RPMI8226 (cell line): Measurements from ENCODE around the gene MYLK3.

ENCODE experiments used
- DNase-seq: peaks from one replicate; pipeline ENCODE4 v3.0.0-alpha.2; 2015

Gene MYLK3

GRCh38 chr16:46757339-46758050 lies 9.4 kb upstream of the MYLK3 start:
- DNase-seq: no peak

GRCh38 chr16:46756772-46757171 lies 8.6 kb upstream of the MYLK3 start:
- DNase-seq: no peak

DNA sequence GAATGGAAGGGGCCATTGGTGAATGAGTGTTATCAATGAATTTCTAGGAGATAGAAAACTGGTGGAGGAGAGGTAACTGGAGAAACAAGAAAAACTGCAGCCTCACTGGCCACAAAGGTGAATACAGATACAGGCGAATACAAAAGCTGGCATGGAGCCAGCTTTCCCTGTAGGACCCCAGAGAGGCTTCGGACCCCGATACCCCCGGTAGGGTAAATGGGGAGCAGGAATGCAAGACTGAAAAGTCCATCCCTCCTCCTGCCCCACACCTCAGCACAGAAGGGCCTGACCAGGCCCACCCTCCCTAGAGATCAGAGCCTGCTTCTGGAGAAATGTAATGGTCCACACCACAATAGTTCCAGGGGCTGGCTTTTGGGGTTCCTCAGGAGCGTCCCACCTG lies 4.9 kb upstream of the MYLK3 start:
- no peak for DNase-seq

- DNase-seq: no peak
Observed at GRCh38 chr16:46751381-46751780, 3.2 kb upstream of the MYLK3 start.

GRCh38 chr16:46748775-46749705 lies 896 bp upstream of the MYLK3 start:
- peak; percentile 69 for DNase-seq

DNA sequence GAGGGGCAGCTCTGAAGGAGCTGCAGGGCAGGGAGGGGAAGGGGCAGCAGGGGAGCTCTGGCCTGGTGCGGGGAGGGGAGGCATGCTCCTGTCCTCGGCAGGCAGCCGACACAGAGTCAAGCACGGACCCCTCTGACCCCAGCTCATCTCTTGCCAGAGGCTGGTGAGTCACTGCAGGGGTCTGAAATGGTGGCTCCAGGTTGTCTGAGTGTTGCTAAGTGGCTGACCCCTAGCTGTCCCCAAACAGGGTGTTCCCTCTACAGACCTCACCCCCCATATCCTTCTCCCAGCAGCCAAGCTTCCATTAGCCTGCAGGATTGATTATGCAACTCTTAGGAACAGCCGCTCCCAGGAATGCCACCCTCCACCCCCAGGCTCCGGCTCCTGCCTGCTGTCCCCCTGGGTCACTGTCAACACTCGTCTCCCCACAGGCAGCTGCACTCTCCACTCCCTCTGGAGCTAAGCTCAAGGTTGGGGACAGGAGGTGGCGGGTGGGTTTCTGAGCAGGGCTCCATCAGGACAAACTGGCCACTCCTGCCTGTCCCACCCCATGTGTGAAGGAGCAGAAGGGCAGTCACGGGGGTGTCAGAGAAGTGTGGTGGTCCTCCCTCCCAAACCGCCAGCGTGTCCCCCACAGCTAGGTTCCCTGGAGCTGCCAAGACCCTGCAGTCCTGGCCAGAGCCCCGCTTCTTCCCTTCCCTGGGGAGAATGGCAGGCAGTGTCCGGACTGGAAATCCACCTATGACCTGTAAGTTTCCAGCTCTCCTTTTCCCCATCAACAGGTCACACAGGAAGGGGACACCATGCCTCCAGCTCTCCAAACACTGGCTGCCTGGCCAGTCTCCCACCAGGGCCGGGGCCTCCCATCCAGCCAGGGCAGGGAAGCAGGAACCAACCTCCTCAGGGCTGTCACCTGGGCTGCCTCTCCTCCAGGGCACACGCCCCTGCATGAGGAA lies 1.0 kb downstream of the MYLK3 start:
- DNase-seq: no peak

- no peak for DNase-seq
Observed at GRCh38 chr16:46745617-46746016, 2.5 kb downstream of the MYLK3 start.

DNA sequence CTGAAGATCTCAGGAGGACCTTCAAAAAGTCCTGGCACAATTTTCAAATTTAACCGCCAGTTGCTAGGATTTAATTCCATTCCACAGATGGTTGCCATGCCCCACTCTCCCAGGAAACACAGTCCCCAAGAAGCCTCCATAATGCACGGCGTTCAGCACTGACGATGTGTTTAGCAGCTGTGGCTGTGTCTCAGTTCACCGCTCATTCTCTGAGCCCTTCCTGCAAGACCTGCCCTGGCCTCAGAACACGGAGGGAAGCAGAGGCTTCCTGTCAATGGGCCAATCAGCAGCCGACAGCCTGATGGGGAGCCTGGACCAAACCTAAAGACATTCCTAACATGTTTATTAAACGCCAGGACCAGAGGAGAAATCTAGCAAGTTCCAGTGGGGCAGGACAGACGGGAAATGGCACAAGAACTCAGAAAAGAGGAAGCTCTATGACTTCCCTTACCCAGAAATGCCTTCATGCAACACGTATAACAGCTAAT lies 4.9 kb downstream of the MYLK3 start:
- DNase-seq: peak; percentile 20

DNA sequence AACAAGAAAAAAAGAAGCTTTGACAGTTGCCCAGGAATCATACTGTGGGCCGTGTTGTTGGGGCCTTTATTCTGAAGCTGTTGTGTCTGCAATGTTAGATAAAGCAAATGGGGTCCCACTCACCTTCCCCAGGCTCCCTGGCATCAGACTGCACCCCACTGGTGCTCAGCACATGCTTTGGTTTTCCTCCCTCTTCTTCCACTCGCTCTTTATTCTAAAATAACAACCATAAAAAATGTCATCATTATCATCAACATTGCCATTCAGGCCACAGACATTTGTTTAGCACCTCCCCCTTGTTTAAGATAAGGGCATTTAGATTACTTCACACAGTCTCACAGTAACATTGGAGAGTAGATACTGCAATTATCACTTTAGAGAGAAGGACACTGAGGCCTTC lies 8.2 kb downstream of the MYLK3 start:
- no peak for DNase-seq

DNA sequence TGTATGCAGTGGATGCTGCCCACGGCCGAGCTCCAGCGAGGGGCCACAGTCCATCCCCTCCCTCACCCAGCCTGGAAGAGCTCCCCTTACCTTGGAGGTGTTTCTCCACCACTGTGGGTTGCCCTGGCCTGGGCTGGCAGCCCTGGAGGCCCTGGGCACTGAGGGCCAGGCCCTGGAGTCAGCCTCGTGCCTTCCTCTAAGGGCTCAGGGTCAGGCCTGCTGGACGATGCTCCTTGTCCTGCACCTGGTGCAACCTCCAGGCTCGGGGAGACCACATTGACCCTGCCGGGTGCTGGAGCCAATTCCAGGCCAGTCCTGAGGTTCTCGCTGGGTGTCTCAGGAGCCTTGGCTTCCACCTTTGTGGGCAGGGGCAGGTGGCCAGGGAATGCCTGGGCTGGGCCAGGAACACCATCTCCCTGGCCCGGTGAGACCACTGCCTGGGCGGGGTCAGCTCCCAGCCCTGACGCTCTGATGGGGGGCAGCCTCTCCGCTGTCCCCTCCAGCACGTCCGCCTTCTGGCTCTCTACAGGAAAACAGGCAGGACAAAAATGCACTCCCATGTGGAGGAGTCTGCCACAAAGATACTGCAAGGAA lies 10.4 kb downstream of the MYLK3 start:
- DNase-seq: no peak

- no peak for DNase-seq
Observed at GRCh38 chr16:46736695-46737094, 11.4 kb downstream of the MYLK3 start.

DNA sequence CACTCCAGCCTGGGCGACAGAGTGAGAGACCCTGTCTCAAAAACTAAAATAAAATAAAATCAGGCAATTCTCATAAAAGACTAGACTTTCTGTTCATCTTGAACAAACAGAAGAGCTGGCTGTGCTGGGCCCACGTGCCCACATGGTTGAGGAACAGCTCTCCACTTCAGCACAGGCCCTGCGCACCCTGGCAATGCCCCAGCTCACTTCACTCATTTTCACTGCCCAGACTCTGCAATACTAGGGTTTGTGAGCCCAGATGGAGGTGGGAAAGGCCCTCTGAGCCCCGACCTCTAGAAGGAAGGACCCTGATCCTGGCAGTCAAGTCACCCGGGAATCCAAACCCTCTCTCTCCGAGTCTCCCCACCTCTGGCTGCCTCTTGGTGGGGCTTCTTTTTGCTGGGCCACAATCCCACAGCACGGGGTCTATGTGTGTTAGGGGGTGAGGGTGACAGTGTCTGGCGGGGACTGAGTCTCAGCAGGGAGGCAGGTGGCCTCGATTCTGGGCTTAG lies 14.8 kb downstream of the MYLK3 start:
- no peak for DNase-seq

DNA sequence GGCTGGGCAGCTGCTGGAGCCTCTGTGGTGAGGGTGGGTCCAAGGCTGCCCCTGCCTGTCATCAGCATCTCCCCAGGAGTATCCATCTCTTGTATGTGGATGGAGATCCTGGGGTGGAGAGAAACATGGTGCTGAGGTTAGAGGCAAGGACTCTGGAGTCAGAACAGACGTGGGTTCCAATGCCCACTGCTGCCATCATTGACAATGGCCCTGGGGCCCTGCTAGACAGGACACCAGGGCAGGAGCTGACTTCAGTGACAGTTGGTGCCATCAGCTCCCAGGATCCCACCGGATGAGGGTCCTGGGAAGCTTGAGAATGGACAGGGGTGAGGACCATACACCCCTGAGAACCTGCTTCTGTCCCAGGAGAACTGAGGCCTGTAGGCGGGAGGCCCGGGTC lies 15.6 kb downstream of the MYLK3 start:
- no peak for DNase-seq

GRCh38 chr16:46731691-46732555 lies 16.2 kb downstream of the MYLK3 start:
- no peak for DNase-seq

- no peak for DNase-seq
Observed at GRCh38 chr16:46730801-46731690, 17.1 kb downstream of the MYLK3 start.

- DNase-seq: no peak
Observed at GRCh38 chr16:46730126-46730525, 18.0 kb downstream of the MYLK3 start.

GRCh38 chr16:46729326-46729995 lies 18.7 kb downstream of the MYLK3 start:
- no peak for DNase-seq

GRCh38 chr16:46728806-46729205 lies 19.3 kb downstream of the MYLK3 start:
- DNase-seq: no peak

- DNase-seq: no peak
Observed at GRCh38 chr16:46727630-46728029, 20.5 kb downstream of the MYLK3 start.

- no peak for DNase-seq
Observed at GRCh38 chr16:46727184-46727583, 21.0 kb downstream of the MYLK3 start.
